ENCODE data around the gene PPP1CB.

The PPP1CB gene

GRCh38 chr2:28748176-28748575, 3.5 kb upstream of the PPP1CB start:
- Histone ChIP-seq H3K4me3 (replicated peaks; ENCODE audit: insufficient read depth, low read length) (no peak overlapping the region), H3K27me3 (ENCODE audit: insufficient read depth, poor library complexity, severe bottlenecking) (no peaks in the 10 kb centered on the region), H3K27ac (replicated peaks) (no peak overlapping the region)
- no peak for DNase-seq (ENCODE audit: low read depth in 1 of 2, low spot score in 1 of 2)
- TF ChIP-seq GABPA (IDR thresholded peaks at IDR 0.05; ENCODE audit: low read depth) (no peak), SPI1 (IDR thresholded peaks at IDR 0.05; ENCODE audit: borderline replicate concordance, low read depth) (no peak), POLR2AphosphoS5 (IDR thresholded peaks at IDR 0.05; ENCODE audit: low read depth) (no peak), CTCF (IDR thresholded peaks at IDR 0.05; ENCODE audit: insufficient read depth, low read length) (no peak), REST (IDR thresholded peaks at IDR 0.05; ENCODE audit: insufficient replicate concordance, low read depth) (no peak)

GRCh38 chr2:28748941-28749340, 2.7 kb upstream of the PPP1CB start:
- H3K27ac ChIP-seq (replicated peaks): no peak overlapping the region
- no peak for DNase-seq (ENCODE audit: low read depth in 1 of 2, low spot score in 1 of 2)
- no peak for TF ChIP-seq POLR2AphosphoS5 (IDR thresholded peaks at IDR 0.05; ENCODE audit: low read depth)
- TF ChIP-seq GABPA (IDR thresholded peaks at IDR 0.05; ENCODE audit: low read depth): no peak
- no peak for TF ChIP-seq CTCF (IDR thresholded peaks at IDR 0.05; ENCODE audit: insufficient read depth, low read length)
- no peak for TF ChIP-seq SPI1 (IDR thresholded peaks at IDR 0.05; ENCODE audit: borderline replicate concordance, low read depth)
- no peak for TF ChIP-seq REST (IDR thresholded peaks at IDR 0.05; ENCODE audit: insufficient replicate concordance, low read depth)
- no peaks in the 10 kb centered on the region for H3K27me3 ChIP-seq (ENCODE audit: insufficient read depth, poor library complexity, severe bottlenecking)
- H3K4me3 ChIP-seq (replicated peaks; ENCODE audit: insufficient read depth, low read length): no peak overlapping the region

GRCh38 chr2:28749526-28749925, 2.1 kb upstream of the PPP1CB start:
- no peak overlapping the region for H3K4me3 ChIP-seq (replicated peaks; ENCODE audit: insufficient read depth, low read length)
- peak overlapping the region; percentile 96 for H3K27ac ChIP-seq (replicated peaks)
- no peaks in the 10 kb centered on the region for H3K27me3 ChIP-seq (ENCODE audit: insufficient read depth, poor library complexity, severe bottlenecking)
- TF ChIP-seq CTCF (IDR thresholded peaks at IDR 0.05; ENCODE audit: insufficient read depth, low read length): no peak
- TF ChIP-seq SPI1 (IDR thresholded peaks at IDR 0.05; ENCODE audit: borderline replicate concordance, low read depth): no peak
- no peak for TF ChIP-seq REST (IDR thresholded peaks at IDR 0.05; ENCODE audit: insufficient replicate concordance, low read depth)
- TF ChIP-seq GABPA (IDR thresholded peaks at IDR 0.05; ENCODE audit: low read depth): no peak
- no peak for TF ChIP-seq POLR2AphosphoS5 (IDR thresholded peaks at IDR 0.05; ENCODE audit: low read depth)
- DNase-seq (ENCODE audit: low read depth in 1 of 2, low spot score in 1 of 2): no peak
